Hematopoietic multipotent progenitor cell treated with erythropoietin and hydrocortisone succinate and interleukin-3 and kit ligand, for 17 days (in vitro differentiated cells): ENCODE data around the gene PIH1D2.
"Not testable (repeated sequence)": the region's sequence is repeated elsewhere in the genome, so short reads cannot be mapped to it uniquely, and the experiment has no call there.

Experiments used
- DNase-seq: peaks from one replicate; pipeline ENCODE4 v3.0.0-alpha.2; 2015; ENCODE audit warnings: low spot score

The PIH1D2 gene

GRCh38 chr11:112073941-112074811, at the start of gene PIH1D2, which contains the start of gene NKAPD1:
TSS of gene PIH1D2 (minus strand) at chr11:112074017. CDS start at chr11:112073174, 843 bp downstream.
TSS of gene NKAPD1 (plus strand) at chr11:112074299. CDS start at chr11:112075575, 1,276 bp downstream.
- peak; percentile 89 for DNase-seq

DNA sequence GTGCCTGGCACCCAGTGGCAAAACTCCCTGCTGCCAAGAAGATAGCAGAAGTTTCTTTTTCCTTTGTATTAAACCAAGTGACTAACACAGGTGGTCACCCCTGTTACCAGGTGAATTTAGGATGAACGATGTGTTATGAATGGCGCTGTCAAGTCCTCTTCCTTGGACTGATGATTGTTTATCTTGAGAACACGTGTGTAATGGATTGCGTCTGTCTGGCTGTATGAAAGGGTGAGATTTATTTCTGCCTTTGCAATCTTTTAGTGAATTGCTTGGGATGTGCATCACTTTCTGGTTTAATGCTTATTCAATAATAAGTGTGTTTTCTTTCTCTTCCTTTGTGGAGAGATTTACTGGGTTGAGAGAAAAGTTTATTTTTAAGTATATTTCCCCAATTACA, 49.3 kb upstream of the PIH1D2 start:
- DNase-seq: no peak

- no peak for DNase-seq
Observed at GRCh38 chr11:112121981-112122615, 48.3 kb upstream of the PIH1D2 start.

DNA sequence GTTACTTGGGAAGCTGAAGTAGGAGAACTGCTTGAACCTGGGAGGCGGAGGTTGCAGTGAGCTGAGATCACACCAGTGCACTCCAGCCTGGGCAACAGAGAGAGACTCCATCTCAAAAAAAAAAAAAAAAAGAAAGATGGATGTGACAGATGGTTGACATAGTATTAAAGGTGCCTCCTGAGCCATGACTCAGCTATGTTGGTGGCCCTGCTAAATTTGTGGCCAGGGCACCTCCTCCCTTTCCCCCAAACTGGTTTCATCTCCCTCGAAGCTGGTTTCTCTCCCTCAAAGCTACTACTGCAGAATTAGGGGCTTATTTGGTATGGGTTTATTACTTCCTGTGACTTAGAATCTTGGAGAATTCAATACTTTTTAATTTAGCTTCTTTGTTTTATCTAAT, 44.4 kb upstream of the PIH1D2 start:
- no peak for DNase-seq

- DNase-seq: no peak
Observed at GRCh38 chr11:112115386-112115785, 41.6 kb upstream of the PIH1D2 start.

DNA sequence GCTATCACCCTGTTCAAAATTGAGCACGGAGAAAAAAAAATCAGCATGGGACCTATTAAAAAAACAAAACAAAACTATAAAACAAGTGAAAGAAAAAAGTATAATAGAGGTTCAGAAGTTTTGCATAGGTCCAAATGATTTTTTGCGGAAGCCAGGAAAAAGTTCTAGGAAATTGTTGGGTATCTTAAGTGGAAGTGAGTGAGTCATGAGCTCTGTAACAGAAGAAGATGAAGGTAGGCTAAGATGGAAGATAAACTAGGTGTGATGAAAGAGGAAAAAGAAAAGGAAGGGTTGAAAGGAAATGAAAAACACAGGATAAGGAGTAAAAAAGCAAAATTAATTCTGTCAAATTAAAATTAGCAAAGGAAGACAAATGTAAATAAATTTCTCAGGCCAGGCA, 40.6 kb upstream of the PIH1D2 start:
- DNase-seq: no peak

GRCh38 chr11:112113539-112114457, 40.0 kb upstream of the PIH1D2 start:
- DNase-seq: peak; percentile 60

DNA sequence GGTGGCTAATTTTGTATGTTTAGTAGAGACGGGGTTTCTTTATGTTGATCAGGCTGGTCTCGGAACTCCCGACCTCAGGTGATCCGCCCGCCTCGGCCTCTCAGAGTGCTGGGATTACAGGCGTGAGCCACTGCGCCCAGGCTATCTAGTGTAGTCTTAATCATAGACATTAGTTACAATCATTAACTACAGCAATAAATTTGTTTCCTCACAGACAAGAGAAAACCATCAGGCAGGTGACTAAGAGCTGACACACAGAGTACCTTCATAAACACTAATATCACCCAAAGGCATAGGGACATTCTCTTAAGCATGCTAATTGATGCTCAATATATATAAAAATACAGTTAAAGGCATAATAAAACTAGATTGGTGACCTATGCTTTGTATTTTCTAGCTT, 32.3 kb upstream of the PIH1D2 start:
- no peak for DNase-seq

DNA sequence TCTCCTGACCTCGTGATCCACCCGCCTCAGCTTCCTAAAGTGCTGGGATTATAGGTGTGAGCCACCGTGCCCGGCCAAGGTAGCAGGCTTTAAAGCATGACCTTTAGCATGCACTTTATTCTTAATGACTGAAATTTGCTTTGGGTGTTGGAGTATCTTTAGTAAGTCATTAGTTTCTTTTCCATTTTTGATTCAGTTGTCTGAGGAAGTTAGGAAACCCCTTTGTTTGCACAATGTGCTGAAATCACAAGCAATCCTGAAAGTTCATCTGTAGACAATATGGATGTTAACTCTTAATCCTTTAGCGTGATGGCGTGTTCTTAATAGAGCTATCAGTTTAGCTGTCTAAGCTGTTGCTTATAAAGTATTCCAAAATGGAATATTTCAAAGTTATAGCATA, 29.6 kb upstream of the PIH1D2 start:
- no peak for DNase-seq

DNA sequence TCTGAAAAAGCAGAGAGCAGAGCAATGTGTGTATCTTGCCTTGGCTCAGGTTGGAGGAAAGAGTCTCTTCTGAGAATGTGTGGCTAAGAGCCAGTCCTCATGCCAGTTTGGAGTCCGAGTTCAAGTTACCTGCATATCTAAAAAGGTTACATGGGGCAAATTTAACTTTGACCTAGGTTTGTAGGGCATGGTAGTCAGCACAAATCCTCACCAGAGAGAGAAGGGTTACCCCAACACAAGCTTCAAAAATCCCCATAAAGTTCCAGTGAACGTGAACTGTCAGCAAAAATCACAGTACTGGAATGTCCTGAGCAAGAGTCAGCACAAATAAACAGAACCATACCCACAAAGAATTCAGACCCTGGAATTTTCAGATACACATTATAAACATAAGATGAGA, 26.6 kb upstream of the PIH1D2 start:
- no peak for DNase-seq

DNA sequence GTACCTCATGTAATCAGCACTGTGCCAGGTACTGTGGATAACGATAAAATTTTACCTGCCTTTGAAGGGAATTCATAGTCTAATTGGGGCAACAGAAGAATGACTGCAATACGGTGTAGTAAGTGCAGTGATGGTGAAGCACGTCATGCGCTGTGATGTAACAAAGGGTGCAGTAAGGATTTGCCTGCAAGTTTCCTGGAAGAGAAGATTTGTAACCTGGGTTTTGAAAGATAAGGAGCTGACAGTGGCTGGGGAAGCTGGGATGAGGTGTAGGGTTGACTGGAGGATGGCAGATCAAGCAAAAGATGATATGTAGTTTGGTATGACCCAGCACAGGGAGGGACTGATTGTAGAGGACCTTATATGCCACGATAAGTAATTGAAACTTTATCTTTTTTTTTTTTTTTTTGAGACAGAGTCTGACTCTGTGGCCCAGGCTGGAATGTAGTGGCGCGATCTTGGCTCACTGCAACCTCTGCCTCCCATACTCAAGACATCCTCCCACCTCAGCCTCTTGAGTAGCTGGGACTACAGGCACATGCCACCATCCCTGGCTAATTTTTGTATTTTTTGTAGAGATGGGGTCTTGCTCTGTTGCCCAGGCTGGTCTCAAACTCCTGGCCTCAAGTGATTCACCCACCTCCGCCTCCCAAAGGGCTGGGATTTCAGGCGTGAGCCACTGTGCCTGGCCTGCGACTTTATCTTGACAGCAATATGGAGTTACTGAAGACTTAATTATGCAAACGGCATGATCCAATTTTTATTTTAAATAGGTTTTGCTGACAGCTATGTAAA, 24.1 kb upstream of the PIH1D2 start:
- no peak for DNase-seq

GRCh38 chr11:112096194-112096593, 22.4 kb upstream of the PIH1D2 start:
- DNase-seq: no peak

DNA sequence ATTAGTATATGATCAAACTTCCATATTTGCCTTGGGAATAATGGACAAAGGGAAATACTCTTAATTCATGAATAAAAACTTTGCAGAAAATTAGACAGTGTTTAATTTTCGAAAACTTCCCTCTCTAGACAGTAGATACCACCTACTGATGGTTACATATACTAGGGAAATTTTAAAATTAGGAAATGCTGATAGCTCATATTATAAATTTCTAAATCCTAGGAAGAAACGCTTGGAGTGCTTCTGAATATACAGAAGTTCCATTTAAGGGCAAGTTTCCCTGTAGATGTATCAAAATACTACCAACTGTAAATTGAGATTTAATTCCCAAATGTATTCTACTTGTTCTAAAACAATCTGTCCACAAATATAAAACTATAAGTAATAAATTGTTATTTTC, 21.5 kb upstream of the PIH1D2 start:
- DNase-seq: not testable (repeated sequence)

- no peak for DNase-seq
Observed at GRCh38 chr11:112087212-112087611, 13.4 kb upstream of the PIH1D2 start.

- DNase-seq: peak; percentile 99
Observed at GRCh38 chr11:112086422-112087191, 12.8 kb upstream of the PIH1D2 start, which contains the start of the genes SDHD and TIMM8B. TSS of gene SDHD (plus strand) at chr11:112086873. CDS start at chr11:112086908, 35 bp downstream. TSS of gene TIMM8B (minus strand) at chr11:112086756. CDS start at chr11:112086723, 33 bp downstream.

GRCh38 chr11:112085822-112086421, 12.1 kb upstream of the PIH1D2 start:
- no peak for DNase-seq

DNA sequence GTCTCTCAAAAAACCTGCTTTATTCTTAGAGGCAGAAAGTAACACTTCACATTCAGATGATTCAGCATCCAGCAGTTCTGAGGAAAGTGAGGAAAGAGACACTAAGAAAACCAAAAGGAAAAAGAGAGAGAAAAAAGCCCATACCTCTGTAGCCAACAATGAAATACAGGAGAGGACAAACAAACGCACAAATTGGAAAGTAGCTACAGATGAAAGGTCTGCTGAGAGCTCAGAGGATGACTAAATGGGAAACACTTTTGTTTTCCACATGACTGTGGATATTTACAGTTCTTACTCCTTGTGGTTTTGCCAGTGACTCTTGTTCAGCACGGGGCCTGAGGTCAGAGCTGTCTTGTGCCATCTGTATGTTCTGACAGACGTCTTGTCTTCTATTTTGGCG, 8.9 kb upstream of the PIH1D2 start:
- no peak for DNase-seq

DNA sequence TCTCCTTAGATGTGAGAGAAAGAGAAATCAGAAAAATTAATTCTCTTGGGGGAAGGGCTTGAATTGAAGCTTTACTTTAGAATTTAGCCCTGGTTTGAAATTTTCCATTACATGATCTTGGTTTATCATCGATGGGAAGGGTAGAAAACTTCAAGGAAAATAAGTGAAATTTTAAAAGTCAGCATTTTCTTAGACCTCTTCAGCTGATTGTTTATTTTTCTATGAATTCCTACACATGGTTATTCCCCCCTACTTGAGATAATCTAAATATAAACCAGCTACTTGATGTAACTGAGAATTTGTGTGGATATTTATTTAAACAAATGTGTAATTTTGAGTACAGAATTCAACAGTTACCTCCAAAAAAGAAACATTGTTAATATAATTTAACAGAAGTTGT, 10.9 kb downstream of the PIH1D2 start:
- no peak for DNase-seq

DNA sequence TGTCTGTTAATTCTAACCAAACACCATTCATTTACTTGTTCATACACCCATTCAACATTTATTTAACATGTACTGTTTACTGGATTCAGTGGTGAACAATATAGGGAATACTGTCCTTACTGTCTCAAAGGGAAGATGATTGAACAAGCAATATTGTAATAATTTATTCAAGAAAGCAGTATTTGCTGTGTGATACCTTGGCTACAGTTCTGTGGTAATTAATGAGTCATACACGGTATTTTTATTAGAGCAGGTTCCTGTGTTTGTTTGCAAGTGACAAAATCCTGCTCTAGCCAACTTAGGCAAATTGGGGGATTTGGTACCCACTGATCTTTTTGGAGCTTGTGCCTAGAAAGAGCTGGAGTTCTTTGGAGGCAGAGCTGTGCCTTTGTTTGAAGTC, 15.7 kb downstream of the PIH1D2 start:
- no peak for DNase-seq

DNA sequence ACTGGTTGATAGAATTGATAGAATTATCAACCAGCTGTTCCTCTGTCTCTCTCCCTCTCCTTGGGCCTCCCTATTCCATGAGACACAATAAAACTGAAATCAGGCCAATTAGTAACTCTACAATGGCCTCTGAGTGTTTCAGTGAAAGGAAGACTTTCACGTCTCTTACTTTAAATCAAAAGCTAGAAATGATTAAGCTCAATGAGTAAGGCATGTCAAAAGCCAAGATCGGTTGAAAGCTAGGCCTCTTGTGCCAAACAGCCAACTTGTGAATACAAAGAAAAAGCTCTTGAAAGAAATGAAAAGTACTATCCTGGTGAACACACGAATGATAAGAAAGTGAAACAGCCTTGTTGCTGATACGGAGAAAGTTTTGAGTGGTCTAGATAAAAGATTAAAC, 16.6 kb downstream of the PIH1D2 start:
- no peak for DNase-seq
